Esophagus squamous epithelium (tissue), 5 donors: ENCODE measurements around the gene RPL32. TPM values are rescaled to one million over a fixed set of nuclear protein-coding genes. Genes with fewer than 3 reads are reported as not detected.
"Not testable (repeated sequence)": the region's sequence is repeated elsewhere in the genome, so short reads cannot be mapped to it uniquely, and the experiment has no call there.

Source experiments
- DNase-seq: peaks from one replicate; lab custom pipeline; 2025; lab: John Stamatoyannopoulos, UW
- H3K27ac ChIP-seq, 4 donors: fragments of 200-600 bp; sonication (generic); one replicate each; pipeline ENCODE4 v1.5.1; 2016 to 2019; ENCODE audit warnings: mild to moderate bottlenecking in 1 of 4
- H3K27me3 ChIP-seq, 4 donors: fragments of 200-600 bp; sonication (generic); 1 replicate in 3 of 4; 2 replicates in 1 of 4; pipeline versions ENCODE4 v1.5.1 to v1.6.0; 2017 to 2021; ENCODE audit warnings: antibody characterized with exemption in 1 of 4
- H3K36me3 ChIP-seq, 3 donors: fragments of 200-600 bp; sonication (generic); one replicate each; pipeline ENCODE4 v1.5.1; 2016 to 2019
- H3K4me1 ChIP-seq, 3 donors: fragments of 200-600 bp; sonication (generic); one replicate each; pipeline ENCODE4 v1.5.1; 2017 to 2019
- H3K4me3 ChIP-seq, 4 donors: fragments of 200-600 bp; sonication (generic); 1 replicate in 3 of 4; 2 replicates in 1 of 4; pipeline ENCODE4 v1.5.1; 2016 to 2019; ENCODE audit warnings: mild to moderate bottlenecking in 2 of 4, moderate library complexity in 1 of 4
- H3K9me3 ChIP-seq, 3 donors: fragments of 200-600 bp; sonication (generic); one replicate each; pipeline ENCODE4 v1.5.1; 2016 to 2019
- POLR2A ChIP-seq, 4 donors: fragments of 450-650 bp; IDR thresholded peaks; one replicate each; pipeline ENCODE4 v1.6.1; 2017; ENCODE audit warnings: antibody characterized with exemption in 4 of 4, mild to moderate bottlenecking in 4 of 4, moderate library complexity in 3 of 4
- WGBS, 2 donors: methylation state at CpG; one replicate each; pipeline ENCODE4 v1.1.5; 2018; 5-methylcytosine and 5-hydroxymethylcytosine counted together
- intact Hi-C: fragments of 100-400 bp; cut with DNase I; formaldehyde crosslinking; loops from one replicate; pipeline ENCODE4 v1.15.0; 2022
- total RNA-seq, 4 donors: library from RNA; depleted of rRNA; stranded (reverse); fragments of >200 nt; gene quantifications; one replicate each; pipeline ENCODE4 v1.1.0, GENCODE V29; 2016
- TF ChIP-seq, protein P1 (sequence below), 6 experiments: fragments of 450-650 bp in 4 of 6; fragments of 200-600 bp in 2 of 6; sonication (generic) in 2 of 6; IDR thresholded peaks; one replicate each; pipeline ENCODE4 v1.5.1; 2016 to 2019; ENCODE audit warnings: antibody characterized with exemption in 6 of 6, mild to moderate bottlenecking in 4 of 6, moderate library complexity in 4 of 6
- donor health status: DM: yes; HTN: yes; CAD: no.

Gene RPL32
- total RNA-seq, 4 donors from 2014 or later, result 657 to 937 (median 873) TPM

DNA sequence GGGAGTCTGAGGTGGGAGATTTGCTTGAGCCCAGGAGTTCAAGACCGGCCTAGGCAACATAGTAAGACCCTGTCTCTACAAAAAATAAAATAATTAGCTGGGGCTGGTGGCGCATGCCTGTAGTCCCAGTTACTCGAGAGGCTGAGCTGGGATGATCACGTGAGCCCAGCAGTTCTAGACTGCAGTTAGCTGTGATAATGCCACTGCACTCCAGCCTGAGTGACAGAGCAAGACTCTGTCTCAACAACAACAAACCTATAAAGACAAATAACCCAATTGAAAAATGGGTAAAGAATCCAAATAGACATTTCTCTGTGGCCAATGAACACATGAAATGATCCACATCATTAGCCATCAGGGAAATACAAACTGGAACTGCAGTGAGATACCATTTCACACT lies 1.1 kb upstream of the RPL32 start:
- 93 to 96% methylated on average over 4 of the region's 4 CpGs for WGBS, 2 donors
- no peaks in the 10 kb centered on the region for H3K9me3 ChIP-seq
- no peak for DNase-seq
- H3K4me3 ChIP-seq, result no peak overlapping the region
- no peak for TF ChIP-seq POLR2A (IDR thresholded peaks at IDR 0.05)
- TF ChIP-seq, protein P1, sequence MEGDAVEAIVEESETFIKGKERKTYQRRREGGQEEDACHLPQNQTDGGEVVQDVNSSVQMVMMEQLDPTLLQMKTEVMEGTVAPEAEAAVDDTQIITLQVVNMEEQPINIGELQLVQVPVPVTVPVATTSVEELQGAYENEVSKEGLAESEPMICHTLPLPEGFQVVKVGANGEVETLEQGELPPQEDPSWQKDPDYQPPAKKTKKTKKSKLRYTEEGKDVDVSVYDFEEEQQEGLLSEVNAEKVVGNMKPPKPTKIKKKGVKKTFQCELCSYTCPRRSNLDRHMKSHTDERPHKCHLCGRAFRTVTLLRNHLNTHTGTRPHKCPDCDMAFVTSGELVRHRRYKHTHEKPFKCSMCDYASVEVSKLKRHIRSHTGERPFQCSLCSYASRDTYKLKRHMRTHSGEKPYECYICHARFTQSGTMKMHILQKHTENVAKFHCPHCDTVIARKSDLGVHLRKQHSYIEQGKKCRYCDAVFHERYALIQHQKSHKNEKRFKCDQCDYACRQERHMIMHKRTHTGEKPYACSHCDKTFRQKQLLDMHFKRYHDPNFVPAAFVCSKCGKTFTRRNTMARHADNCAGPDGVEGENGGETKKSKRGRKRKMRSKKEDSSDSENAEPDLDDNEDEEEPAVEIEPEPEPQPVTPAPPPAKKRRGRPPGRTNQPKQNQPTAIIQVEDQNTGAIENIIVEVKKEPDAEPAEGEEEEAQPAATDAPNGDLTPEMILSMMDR (IDR thresholded peaks at IDR 0.05), result no peak
- intact Hi-C loops, result loop anchor here (10.0 kb wide), 1 partner anchor 138 kb away; no protein-coding TSS in a partner anchor
- peaks cover 18 to 38% (median 32%) of the 10 kb centered on the region in 3 donors for H3K4me1 ChIP-seq
- no peaks in the 10 kb centered on the region for H3K27me3 ChIP-seq
- no peak overlapping the region for H3K27ac ChIP-seq
- H3K36me3 ChIP-seq, result peaks cover 13 to 27% (median 20%) of the 10 kb centered on the region in 3 donors

DNA sequence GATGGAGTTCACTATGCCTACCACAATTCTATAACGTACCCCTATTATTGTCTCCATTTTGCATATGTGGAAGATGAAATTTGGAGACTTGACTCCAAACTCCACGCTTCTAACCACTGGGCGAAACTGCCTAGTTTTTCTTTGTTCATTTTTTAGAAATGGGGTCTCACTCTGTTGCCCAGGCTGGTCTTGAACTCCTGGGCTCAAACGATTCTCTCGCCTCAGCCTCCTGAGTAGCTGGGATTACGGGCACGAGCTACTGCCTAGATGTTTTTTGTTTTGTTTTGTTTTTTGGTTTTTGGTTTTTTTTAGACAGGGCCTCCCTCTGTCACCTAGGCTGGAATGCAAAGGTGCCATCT lies 584 bp upstream of the RPL32 start:
- peaks cover 18 to 43% (median 32%) of the 10 kb centered on the region in 3 donors for H3K4me1 ChIP-seq
- WGBS, 2 donors, result 33 to 34% methylated on average over 7 of the region's 7 CpGs
- H3K27me3 ChIP-seq, result no peaks in the 10 kb centered on the region
- intact Hi-C loops, result loop anchor here (10.0 kb wide), 1 partner anchor 137 kb away; no protein-coding TSS in a partner anchor
- DNase-seq, result no peak
- no peak for TF ChIP-seq POLR2A (IDR thresholded peaks at IDR 0.05)
- TF ChIP-seq, protein P1 (IDR thresholded peaks at IDR 0.05), result peak in 1 of 6 experiments; percentile 18
- H3K36me3 ChIP-seq, result peaks cover 13 to 33% (median 20%) of the 10 kb centered on the region in 3 donors
- no peaks in the 10 kb centered on the region for H3K9me3 ChIP-seq
- H3K4me3 ChIP-seq, result peak overlapping the region in 3 of 4 donors; percentile 66 to 96 (median 84)
- H3K27ac ChIP-seq, result peak overlapping the region; percentile 89 to 97 (median 92)

DNA sequence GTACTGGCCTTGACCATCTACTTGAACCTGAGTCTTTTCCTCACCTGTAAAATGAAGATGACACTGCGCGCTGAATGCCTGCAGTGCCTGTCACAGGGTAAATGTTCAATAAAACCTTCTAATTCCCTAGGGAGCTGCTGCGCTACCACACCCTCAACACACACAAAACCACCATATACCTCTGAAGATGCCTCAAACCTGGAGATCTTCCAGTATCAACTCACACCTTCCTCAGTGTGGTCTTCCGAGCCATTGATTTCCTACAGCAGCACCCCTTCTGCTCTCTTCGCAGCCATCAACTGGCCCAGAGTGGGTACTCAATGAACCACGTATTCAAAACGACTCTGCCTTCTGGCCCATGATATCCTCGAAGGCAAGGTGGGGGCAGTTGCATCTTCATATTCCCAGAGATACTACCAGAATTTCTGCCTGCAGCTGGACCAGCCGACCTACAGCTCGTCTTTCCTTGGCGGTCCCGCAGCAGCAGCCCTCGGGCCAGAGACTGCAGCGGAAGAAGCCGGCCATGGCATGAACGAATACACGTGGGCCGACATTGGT lies 695 bp downstream of the RPL32 start:
- Histone ChIP-seq H3K4me3 (peak overlapping the region; percentile 66 to 96 (median 88)), H3K9me3 (no peaks in the 10 kb centered on the region), H3K4me1 (peaks cover 18 to 43% (median 32%) of the 10 kb centered on the region in 3 donors), H3K36me3 (peaks cover 19 to 45% (median 20%) of the 10 kb centered on the region in 3 donors), H3K27ac (peak overlapping the region; percentile 89 to 97 (median 92)), H3K27me3 (no peaks in the 10 kb centered on the region)
- TF ChIP-seq, protein P1 (IDR thresholded peaks at IDR 0.05), result no peak
- TF ChIP-seq POLR2A (IDR thresholded peaks at IDR 0.05), result no peak
- intact Hi-C loops, result loop anchor here (10.0 kb wide), 1 partner anchor 136 kb away; no protein-coding TSS in a partner anchor
- 5 to 22% methylated on average over 4 to 7 of the region's 18 CpGs for WGBS, 2 donors
- no peak for DNase-seq

DNA sequence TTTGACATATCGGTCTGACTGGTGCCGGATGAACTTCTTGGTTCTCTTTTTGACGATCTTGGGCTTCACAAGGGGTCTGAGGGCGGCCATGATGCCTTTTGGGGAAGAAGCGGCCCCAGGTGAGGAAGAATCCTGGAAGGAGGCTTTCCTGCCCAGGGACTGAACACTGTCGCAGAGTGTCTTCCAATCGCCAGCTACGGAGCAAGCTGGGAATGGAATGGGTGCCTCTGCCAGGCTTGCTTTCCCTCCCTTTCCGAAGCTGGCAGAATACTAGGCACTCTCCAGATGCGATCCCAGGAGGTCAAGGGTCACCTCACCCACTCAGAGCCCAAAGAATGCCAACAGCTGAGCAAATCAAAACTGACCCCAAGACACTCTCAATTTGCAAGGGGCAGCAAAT lies 1.2 kb downstream of the RPL32 start:
- intact Hi-C loops, result loop anchor here (10.0 kb wide), 1 partner anchor 135 kb away; no protein-coding TSS in a partner anchor
- H3K4me3 ChIP-seq, result peak overlapping the region; percentile 66 to 96 (median 88)
- peak overlapping the region; percentile 89 to 97 (median 92) for H3K27ac ChIP-seq
- not testable (repeated sequence) for H3K27me3 ChIP-seq, H3K9me3 ChIP-seq, DNase-seq
- WGBS, 2 donors, result 36 to 42% methylated on average over 7 of the region's 10 CpGs
- peaks cover 20 to 51% (median 24%) of the 10 kb centered on the region in 3 donors for H3K36me3 ChIP-seq
- H3K4me1 ChIP-seq, result peaks cover 18 to 43% (median 32%) of the 10 kb centered on the region in 3 donors

DNA sequence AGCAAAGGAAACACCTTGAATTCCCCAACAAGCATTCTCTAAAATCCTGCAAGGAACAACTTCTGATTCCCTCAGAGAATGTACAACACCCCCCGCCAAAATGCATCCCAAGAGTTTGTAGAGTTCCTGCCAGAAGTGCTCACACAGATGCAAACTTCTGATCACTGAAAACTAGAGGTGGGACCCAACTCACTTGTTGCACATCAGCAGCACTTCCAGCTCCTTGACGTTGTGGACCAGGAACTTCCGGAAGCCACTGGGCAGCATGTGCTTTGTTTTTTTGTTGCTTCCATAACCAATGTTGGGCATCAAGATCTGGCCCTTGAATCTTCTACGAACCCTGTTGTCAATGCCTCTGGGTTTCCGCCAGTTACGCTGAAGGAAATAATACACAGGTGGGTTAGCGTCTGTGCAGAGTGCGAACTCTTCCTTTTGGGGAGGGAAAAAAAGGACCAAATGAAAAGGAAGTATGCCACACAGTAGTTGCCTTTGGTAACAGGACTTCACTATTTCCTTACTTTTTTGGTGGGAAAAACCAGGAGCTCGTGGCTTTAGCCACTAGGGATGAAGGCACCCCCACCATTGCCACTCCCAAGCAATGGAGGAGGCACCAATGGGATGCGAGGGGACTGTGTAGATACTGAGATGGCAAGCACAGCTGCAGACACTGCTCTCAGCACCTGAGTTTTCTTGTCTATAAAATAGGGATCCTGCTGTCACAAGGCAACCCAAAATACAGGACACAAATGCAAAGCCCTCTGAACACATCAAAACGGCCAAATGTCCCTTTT lies 2.0 kb downstream of the RPL32 start:
- Histone ChIP-seq H3K27ac (peak overlapping the region in 3 of 4 donors; percentile 92 to 97 (median 93)), H3K9me3 (no peaks in the 10 kb centered on the region), H3K36me3 (peaks cover 20 to 59% (median 28%) of the 10 kb centered on the region in 3 donors), H3K4me1 (peaks cover 18 to 43% (median 32%) of the 10 kb centered on the region in 3 donors), H3K4me3 (peak overlapping the region; percentile 66 to 96 (median 88)), H3K27me3 (no peaks in the 10 kb centered on the region)
- intact Hi-C loops, result no loop called here
- 62 to 70% methylated on average over 11 of the region's 11 CpGs for WGBS, 2 donors
- TF ChIP-seq, protein P1 (IDR thresholded peaks at IDR 0.05), result no peak
- TF ChIP-seq POLR2A (IDR thresholded peaks at IDR 0.05), result no peak
- no peak for DNase-seq
